ENCODE measurements around the gene SPOCK1.
"Not testable (repeated sequence)": the region's sequence is repeated elsewhere in the genome, so short reads cannot be mapped to it uniquely, and the experiment has no call there.

The SPOCK1 gene

GRCh38 chr5:137016783-137017324, 482.3 kb downstream of the SPOCK1 start:
- no peak for DNase-seq (ENCODE audit: low read depth)

- no peak for DNase-seq (ENCODE audit: low read depth)
Measured at GRCh38 chr5:137015540-137016116, 483.5 kb downstream of the SPOCK1 start.

GRCh38 chr5:137014731-137015130, 484.4 kb downstream of the SPOCK1 start:
- no peak for DNase-seq (ENCODE audit: low read depth)

- DNase-seq (ENCODE audit: low read depth), result no peak
Measured at GRCh38 chr5:137010226-137010625, 488.9 kb downstream of the SPOCK1 start.

- no peak for DNase-seq (ENCODE audit: low read depth)
Measured at GRCh38 chr5:137004279-137004678, 494.8 kb downstream of the SPOCK1 start.

- DNase-seq (ENCODE audit: low read depth), result no peak
Measured at GRCh38 chr5:137001026-137001569, 498.0 kb downstream of the SPOCK1 start.

GRCh38 chr5:136999787-137000186, 499.3 kb downstream of the SPOCK1 start:
- DNase-seq (ENCODE audit: low read depth), result no peak

GRCh38 chr5:136998854-136999357, 500.2 kb downstream of the SPOCK1 start:
- no peak for DNase-seq (ENCODE audit: low read depth)

- DNase-seq (ENCODE audit: low read depth), result no peak
Measured at GRCh38 chr5:136994154-136994553, 505.0 kb downstream of the SPOCK1 start.

- DNase-seq (ENCODE audit: low read depth), result no peak
Measured at GRCh38 chr5:136992796-136993489, 506.2 kb downstream of the SPOCK1 start.

- no peak for DNase-seq (ENCODE audit: low read depth)
Measured at GRCh38 chr5:136985785-136986475, 513.2 kb downstream of the SPOCK1 start.

GRCh38 chr5:136984772-136985446, 514.2 kb downstream of the SPOCK1 start:
- DNase-seq (ENCODE audit: low read depth), result no peak

GRCh38 chr5:136981936-136982335, 517.2 kb downstream of the SPOCK1 start:
- no peak for DNase-seq (ENCODE audit: low read depth)

GRCh38 chr5:136979131-136979530, 520.0 kb downstream of the SPOCK1 start:
- DNase-seq (ENCODE audit: low read depth), result no peak

GRCh38 chr5:136963504-136963903, 535.6 kb downstream of the SPOCK1 start:
- DNase-seq (ENCODE audit: low read depth), result no peak

GRCh38 chr5:136957428-136957827, 541.7 kb downstream of the SPOCK1 start:
- DNase-seq (ENCODE audit: low read depth), result no peak

GRCh38 chr5:136954142-136954541, 545.0 kb downstream of the SPOCK1 start:
- DNase-seq (ENCODE audit: low read depth), result not testable (repeated sequence)

- not testable (repeated sequence) for DNase-seq (ENCODE audit: low read depth)
Measured at GRCh38 chr5:136953346-136954069, 545.6 kb downstream of the SPOCK1 start.

- no peak for DNase-seq (ENCODE audit: low read depth)
Measured at GRCh38 chr5:136927571-136927970, 571.6 kb downstream of the SPOCK1 start.

GRCh38 chr5:136926073-136926472, 573.1 kb downstream of the SPOCK1 start:
- DNase-seq (ENCODE audit: low read depth), result no peak
